Measurements from ENCODE around the gene CDK1.

- TF ChIP-seq TFCP2L1 (CRISPR knock-in tag; IDR thresholded peaks at IDR 0.05) (no peak), ESRRA (IDR thresholded peaks at IDR 0.05; ENCODE audit: borderline replicate concordance, low read length) (no peak), CTCF (IDR thresholded peaks at IDR 0.05) (no peak), RARB (CRISPR knock-in tag; IDR thresholded peaks at IDR 0.05) (no peak), MYC (IDR thresholded peaks at IDR 0.05; ENCODE audit: borderline replicate concordance, low read length) (no peak), CHD2 (IDR thresholded peaks at IDR 0.05; ENCODE audit: low read length, partially characterized antibody) (no peak), POLR2A (IDR thresholded peaks at IDR 0.05; ENCODE audit: low read length) (no peak), ELK1 (IDR thresholded peaks at IDR 0.05; ENCODE audit: low read depth, low read length) (no peak), ZNF302 (CRISPR knock-in tag; IDR thresholded peaks at IDR 0.05) (no peak), CEBPB (IDR thresholded peaks at IDR 0.05) (no peak), EP300 (IDR thresholded peaks at IDR 0.05) (no peak), MAFK (IDR thresholded peaks at IDR 0.05; ENCODE audit: partially characterized antibody) (no peak)
Observed at GRCh38 chr10:60795465-60796202, 17.4 kb downstream of the CDK1 start.

All from A549 (cell line).